OCI-M1 (cell line): ENCODE results near the gene GTF2I.
"Not testable (repeated sequence)": the region's sequence is repeated elsewhere in the genome, so short reads cannot be mapped to it uniquely, and the experiment has no call there.

Experiments
- DNase-seq: peaks from one replicate; lab custom pipeline; 2025; lab: John Stamatoyannopoulos, UW

The GTF2I gene

GRCh38 chr7:74656837-74657691 lies 454 bp upstream of the GTF2I start:
- peak; percentile 99 for DNase-seq

GRCh38 chr7:74658178-74659004 lies 873 bp downstream of the GTF2I start:
- peak; percentile 98 for DNase-seq

DNA sequence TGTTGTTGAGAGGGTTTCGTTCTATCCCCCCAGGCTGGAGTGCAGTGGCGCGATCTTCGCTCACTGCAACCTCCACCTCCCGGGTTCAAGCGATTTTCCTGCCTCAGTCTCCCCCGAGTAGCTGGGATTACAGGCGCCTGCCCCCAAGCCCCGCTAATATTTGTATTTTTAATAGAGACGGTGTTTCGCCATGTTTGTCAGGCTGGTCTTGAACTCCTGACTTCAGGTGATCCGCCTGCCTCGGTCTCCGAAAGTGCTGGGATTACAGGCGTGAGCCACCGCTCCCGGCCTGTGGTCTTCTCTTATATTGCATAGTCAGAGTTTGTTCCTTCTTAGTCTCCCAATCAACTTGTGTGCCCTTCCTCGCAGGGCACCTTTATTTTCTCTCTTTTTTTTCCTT lies 2.7 kb downstream of the GTF2I start:
- DNase-seq = not testable (repeated sequence)

DNA sequence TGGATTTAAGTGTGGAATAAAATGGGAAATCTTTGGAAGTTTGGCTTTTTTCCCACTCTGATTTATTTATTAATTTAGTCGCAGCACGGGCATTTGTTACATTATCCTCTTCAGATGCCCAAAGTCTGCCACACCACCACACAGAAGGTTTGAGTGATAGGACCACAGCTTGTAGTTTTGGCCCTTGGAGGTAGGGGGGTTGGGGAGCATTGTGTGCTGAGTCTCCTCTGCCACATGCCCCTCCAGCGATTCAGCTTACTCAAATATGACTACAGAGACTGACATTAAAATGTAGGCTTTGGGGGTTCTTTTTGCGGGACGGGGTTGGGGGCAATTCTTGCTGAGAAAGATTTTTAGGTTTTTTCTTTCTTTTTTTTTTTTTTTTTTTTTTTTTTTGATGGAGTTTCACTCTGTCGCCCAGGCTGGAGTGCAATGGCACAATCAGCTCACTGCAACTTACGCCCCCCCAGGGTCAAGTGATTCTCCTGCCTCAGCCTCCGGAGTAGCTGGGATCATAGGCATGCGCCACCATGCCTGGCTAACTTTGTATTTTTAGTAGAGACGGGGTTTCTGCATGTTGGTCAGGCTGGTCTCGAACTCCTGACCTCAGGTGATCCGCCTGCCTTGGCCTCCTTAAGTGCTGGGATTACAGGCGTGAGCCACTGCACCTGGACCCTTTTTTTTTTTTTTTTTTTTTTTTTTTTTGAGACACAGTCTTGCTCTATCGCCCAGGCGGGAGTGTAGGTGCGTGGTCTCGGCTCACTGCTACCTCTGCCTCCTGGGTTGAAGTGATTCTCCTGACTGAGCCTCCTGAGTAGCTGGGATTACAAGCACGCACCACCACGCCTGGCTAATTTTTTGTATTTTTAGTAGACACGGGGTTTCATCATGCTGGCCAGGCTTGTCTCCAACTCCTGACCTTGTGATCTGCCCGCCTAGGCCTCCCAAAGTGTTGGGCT lies 4.6 kb downstream of the GTF2I start:
- not testable (repeated sequence) for DNase-seq

- no peak for DNase-seq
Observed at GRCh38 chr7:74665296-74665938, 7.9 kb downstream of the GTF2I start.

- not testable (repeated sequence) for DNase-seq
Observed at GRCh38 chr7:74667013-74667412, 9.5 kb downstream of the GTF2I start.

DNA sequence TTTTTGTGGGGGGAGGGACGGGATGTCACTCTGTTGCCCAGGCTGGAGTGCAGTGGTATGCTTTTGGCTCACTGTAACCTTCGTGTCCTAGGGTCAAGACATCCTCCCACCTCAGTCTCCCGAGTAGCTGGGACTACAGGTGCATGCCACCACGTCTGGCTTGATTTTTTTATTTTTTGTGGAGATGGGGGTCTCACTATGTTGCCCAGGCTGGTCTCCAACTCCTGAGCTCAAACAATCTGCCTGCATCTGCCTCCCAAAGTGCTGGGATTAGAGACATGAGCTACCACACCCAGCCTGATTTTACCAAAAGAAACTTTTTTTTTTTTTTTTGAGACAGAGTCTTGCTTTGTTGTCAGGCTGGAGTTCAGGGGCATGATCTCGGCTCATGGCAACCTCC lies 10.0 kb downstream of the GTF2I start:
- DNase-seq = not testable (repeated sequence)

GRCh38 chr7:74671602-74672001 lies 14.1 kb downstream of the GTF2I start:
- DNase-seq = no peak

DNA sequence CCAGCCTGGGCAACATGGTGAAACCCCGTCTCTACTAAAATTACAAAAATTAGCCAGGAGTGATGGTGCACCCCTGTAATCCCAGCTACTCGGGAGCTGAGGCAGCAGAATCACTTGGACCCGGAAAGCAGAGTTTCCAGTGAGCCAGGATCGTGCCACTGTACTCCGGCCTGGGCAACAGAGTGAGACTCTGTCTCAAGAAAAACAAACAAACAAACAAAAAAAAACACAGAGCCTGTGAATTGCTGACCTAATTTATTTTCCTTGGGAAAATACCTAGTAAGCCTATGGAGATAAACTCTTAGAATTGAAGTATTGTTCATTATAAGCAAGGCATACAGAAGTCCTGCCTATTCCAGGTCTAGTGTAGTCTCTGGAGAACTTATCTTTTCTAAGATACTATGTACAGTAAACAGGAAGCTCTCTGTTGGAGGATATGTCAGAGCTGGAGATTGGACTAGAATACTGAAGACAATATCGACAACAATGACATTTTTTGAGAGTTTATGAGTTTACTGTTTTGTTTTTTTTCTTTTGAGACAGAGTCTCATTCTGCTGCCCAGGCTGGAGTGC lies 14.9 kb downstream of the GTF2I start:
- no peak for DNase-seq

- no peak for DNase-seq
Observed at GRCh38 chr7:74674166-74674565, 16.6 kb downstream of the GTF2I start.

DNA sequence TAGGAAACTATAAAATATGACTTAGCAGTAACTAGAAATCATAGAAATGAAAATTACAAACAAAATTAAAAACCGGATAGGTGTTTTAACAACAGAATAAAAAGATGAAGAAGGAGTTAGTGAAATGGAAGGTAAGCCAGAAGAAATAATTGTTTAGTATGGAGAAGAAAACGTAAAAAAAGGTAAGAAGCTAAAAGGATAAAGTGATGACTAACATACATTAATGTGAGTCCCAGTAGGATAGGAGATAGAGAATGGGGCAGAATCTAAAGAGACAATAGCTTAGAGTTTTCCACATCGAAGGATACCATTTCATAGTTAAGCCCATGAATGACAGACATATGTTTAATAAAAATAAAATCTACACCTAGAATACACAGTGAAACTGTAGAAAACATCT lies 25.3 kb downstream of the GTF2I start:
- DNase-seq = no peak

- DNase-seq = no peak
Observed at GRCh38 chr7:74683799-74684198, 26.3 kb downstream of the GTF2I start.

DNA sequence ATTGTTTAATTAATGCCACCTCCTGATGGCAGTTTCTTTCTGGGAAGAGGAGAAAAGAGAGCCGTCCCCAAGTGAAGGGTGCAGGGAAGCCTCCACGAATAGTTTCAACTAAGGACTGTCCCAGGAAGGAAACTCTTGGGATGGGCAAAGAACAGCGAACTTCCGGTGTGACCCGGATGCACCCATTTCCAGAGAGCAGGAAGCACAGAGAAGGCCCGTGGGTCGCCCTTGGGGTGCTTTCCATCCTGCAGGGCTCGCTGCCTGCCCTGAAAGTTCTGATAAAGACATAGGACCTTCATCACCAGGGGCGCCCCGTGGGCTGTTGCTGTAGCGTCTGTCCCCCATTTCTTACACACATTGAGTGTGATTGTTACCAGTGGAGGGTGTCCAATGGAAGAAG lies 27.0 kb downstream of the GTF2I start:
- DNase-seq = no peak

DNA sequence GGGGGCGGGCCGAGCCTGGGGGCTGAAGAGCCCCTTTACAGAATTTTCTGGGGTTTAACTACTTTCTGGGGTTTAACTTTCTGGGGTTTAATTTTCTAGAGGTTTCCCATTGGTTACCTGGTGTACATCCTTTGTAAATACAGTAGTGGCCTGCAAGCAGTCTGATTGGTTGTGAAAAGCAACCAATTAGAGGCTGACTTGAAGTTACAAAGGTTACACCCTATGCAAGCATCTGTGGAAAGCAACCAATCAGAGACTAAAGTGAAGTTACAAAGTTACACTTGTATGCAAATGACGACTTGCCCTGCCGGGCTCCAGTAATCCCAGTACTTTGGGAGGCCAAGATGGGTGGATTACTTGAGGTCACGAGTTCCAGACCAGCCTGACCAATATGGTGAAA lies 27.4 kb downstream of the GTF2I start:
- DNase-seq = no peak

- no peak for DNase-seq
Observed at GRCh38 chr7:74690474-74690873, 33.0 kb downstream of the GTF2I start.

GRCh38 chr7:74704419-74704818 lies 46.9 kb downstream of the GTF2I start:
- DNase-seq = not testable (repeated sequence)

DNA sequence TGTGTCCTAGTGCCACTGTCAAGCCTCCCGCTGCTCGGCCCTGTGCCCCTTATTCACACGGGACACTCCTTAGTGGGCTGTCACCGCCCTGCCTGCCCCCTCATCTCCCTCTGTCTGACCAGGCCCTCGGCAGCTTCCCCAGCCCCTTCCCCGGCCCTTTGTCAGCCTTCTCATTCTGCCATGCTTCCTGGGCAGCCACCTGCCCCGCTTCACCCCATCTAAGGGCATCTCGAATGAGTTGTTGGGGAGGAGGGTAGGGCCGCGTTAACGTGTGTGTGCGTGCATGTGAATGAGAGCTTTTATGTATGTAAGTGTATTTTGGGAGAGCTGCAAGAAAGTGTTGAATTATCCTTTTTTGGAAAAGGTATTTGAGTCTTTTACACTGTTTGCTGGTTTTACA lies 49.7 kb downstream of the GTF2I start:
- no peak for DNase-seq

DNA sequence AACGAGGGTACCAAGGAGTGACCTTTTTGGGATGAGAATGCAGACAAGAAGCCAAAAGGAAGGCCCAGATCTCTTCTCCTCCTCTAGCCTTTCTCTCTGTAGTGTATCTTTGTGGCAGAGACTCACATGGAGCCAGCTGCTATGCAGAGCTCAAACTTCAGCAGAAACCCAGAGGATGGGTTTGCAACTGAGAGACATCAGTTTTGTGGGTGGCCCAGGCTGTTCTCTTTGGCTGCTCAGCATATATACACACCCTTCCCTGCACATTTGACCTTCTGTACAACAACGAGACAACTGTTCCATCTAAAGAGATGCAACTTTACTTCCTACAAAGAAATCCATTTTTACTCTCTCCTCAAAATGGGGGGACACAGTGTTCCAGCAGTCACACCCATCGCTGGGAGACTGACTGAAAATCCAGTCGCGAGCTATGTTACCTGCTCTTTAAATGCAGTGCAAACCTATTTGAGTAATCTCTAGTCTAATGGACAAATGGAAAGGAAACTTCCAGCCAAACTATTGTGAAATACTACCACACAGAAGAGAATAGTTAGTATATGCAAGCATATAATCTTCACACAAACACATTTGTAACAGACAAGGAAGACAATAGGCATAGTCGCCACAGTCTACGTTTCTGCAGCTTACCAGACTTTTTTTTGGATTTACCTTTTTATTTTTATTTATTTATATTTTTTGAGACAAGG lies 51.2 kb downstream of the GTF2I start:
- DNase-seq = no peak

- peak; percentile 42 for DNase-seq
Observed at GRCh38 chr7:74709880-74710671, 52.6 kb downstream of the GTF2I start.

GRCh38 chr7:74713567-74713966 lies 56.0 kb downstream of the GTF2I start:
- no peak for DNase-seq
